Cardiac fibroblast (primary cell): ENCODE data around the gene IGF2.

Source experiments
- DNase-seq, 2 donors: peaks; one replicate each; pipeline versions ENCODE4 v3.0.0 to v3.0.0-alpha.2; 2010; ENCODE audit warnings: low read depth in 2 of 2
- H3K4me3 ChIP-seq, 2 donors: replicated peaks in 1 of 2; 1 replicate in 1 of 2; 2 replicates in 1 of 2; pipeline ENCODE4 v1.5.1; 2011; ENCODE audit warnings: low read depth in 2 of 2, low read length in 2 of 2, mild to moderate bottlenecking in 2 of 2, moderate library complexity in 1 of 2
- TF ChIP-seq, protein P1 (sequence below): IDR thresholded peaks from one replicate; pipeline ENCODE4 v1.5.1; 2011; ENCODE audit warnings: low read depth, mild to moderate bottlenecking, low read length, inconsistent platforms

The IGF2 gene

GRCh38 chr11:2094354-2095197 lies 44.6 kb downstream of the IGF2 start:
- DNase-seq: no peak
- no peak overlapping the region for H3K4me3 ChIP-seq
- TF ChIP-seq, protein P1, sequence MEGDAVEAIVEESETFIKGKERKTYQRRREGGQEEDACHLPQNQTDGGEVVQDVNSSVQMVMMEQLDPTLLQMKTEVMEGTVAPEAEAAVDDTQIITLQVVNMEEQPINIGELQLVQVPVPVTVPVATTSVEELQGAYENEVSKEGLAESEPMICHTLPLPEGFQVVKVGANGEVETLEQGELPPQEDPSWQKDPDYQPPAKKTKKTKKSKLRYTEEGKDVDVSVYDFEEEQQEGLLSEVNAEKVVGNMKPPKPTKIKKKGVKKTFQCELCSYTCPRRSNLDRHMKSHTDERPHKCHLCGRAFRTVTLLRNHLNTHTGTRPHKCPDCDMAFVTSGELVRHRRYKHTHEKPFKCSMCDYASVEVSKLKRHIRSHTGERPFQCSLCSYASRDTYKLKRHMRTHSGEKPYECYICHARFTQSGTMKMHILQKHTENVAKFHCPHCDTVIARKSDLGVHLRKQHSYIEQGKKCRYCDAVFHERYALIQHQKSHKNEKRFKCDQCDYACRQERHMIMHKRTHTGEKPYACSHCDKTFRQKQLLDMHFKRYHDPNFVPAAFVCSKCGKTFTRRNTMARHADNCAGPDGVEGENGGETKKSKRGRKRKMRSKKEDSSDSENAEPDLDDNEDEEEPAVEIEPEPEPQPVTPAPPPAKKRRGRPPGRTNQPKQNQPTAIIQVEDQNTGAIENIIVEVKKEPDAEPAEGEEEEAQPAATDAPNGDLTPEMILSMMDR: no peak

DNA sequence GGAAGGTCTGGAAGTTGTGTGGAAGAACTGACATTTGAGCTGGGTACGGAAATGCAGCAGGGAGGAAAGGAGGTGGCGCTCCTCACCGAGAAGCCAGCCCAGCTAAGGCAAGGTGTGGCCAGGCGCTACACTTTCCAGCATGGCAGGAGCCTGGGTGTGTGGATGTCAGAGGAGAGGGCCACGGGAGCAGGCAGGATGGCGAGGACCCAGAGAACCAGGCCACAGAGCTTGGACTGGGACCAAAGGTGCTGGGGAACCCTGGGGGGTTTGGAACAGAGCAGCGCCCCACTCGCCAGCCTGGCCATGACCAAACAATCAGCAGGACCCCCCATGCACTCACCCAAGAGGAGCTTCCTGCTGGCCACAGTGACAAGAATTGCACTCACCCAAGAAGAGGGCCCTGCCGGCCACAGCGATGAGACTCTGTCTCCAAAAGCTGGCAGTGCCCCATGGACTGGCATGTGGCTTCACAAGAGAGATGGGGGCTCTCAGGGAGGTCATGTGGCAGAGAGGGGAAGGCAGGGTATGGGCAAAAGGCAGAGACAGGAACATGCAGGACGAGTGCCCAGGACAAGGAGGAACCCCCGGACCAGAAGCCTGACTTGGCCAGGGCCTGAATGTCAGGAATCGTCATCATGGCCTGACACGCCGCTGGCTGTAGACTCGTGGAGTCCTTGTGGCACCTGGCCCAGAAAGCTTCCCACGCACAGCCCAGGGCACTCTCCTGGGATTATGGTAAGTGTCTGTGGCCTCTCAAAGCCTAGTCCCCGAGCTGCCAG lies 45.4 kb downstream of the IGF2 start:
- peak; percentile 30 to 67 for DNase-seq
- H3K4me3 ChIP-seq: no peak overlapping the region
- TF ChIP-seq, protein P1: no peak

GRCh38 chr11:2092956-2093412 lies 46.2 kb downstream of the IGF2 start:
- TF ChIP-seq, protein P1: no peak
- DNase-seq: peak; percentile 65 to 79
- H3K4me3 ChIP-seq: no peak overlapping the region

- no peak overlapping the region for H3K4me3 ChIP-seq
- no peak for DNase-seq
- TF ChIP-seq, protein P1: no peak
Observed at GRCh38 chr11:2092464-2092910, 46.7 kb downstream of the IGF2 start.

GRCh38 chr11:2091786-2092463 lies 47.3 kb downstream of the IGF2 start:
- TF ChIP-seq, protein P1: no peak
- no peak overlapping the region for H3K4me3 ChIP-seq
- DNase-seq: no peak

GRCh38 chr11:2091112-2091746 lies 48.0 kb downstream of the IGF2 start:
- H3K4me3 ChIP-seq: no peak overlapping the region
- TF ChIP-seq, protein P1: no peak
- no peak for DNase-seq
